ENCODE results near the gene RPL36AL.
"Not testable (repeated sequence)": the region's sequence is repeated elsewhere in the genome, so short reads cannot be mapped to it uniquely, and the experiment has no call there.

The RPL36AL gene

DNA sequence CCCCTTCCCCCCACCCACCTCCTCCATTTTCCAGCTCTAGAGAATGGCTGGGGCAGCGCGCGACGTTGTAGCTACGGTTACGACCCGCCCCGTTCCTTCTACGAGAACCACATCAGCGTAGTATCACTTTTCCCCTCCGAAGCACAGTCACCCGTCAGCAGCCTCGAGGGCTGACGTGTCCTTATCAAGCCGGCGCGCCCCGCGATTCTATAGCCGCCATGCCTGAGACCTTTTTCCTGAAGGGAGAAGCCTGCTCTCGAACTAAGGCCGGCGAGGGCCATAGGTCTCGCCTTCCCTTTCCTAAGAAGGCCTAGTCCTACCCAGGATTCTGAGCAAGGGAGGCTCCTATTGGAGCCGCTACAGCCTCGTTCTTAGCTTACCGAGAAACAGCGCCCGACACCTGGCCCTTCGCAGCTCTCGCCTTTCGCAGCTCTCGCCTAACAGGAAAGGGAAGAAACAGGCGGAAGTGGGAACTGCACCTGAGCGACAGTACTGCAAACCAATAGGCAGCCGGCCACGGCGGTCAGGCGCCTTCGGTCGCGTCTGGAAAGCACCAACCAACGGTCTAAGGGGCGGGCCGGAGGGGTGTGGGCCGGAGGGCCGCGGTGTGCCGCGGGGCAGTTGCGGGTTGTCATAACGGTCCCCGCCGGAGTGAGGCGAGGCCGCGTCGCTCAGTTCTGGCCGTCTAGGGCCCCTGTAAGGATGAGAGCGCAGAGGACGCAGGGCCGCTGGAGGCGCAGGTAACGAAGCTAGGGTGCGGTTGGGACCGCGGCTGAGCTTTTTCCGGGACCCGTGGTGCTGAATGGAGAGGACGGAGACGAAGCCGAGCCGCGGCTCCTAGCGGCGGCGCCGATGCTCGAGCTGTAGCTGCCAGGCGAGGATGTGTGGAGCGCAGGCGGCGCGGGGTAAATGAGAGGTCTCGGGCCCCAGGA lies at the start of gene RPL36AL, which contains the start of gene MGAT2:
Gene RPL36AL, minus strand, starts transcription at position 445 of the 932 bp plus-strand sequence. CDS start 1,522 bp downstream, outside the sequence.
Gene MGAT2, plus strand, starts transcription at position 618 of the 932 bp plus-strand sequence. CDS start 470 bp downstream, outside the sequence.
- peak; percentile 93 for DNase-seq

GRCh38 chr14:49659526-49660455 lies 39.4 kb upstream of the RPL36AL start:
- no peak for DNase-seq

- DNase-seq = not testable (repeated sequence)
These were observed 37.1 kb upstream of the RPL36AL start for GRCh38 chr14:49657500-49657899.

GRCh38 chr14:49654511-49654910 lies 34.1 kb upstream of the RPL36AL start:
- DNase-seq = no peak

- no peak for DNase-seq
These were observed 33.1 kb upstream of the RPL36AL start for GRCh38 chr14:49653508-49653907.

DNA sequence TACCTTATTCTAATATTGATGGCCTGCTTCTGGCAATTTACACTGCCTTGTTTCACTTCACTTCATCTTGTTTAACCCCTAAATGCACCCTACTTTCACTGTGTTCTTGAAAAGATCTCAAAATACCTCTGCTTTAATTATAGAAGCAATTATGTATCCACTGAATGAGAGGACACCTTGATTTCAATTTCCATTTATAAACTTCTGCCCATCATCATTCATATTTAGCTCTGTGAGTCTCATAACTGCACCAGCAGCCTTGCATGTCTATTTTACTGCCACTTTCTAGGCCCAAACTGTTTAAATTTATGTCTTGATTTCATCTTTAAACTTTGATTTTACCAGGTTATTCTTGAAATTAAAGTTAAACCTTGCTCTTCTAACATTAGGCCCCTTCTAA lies 21.7 kb upstream of the RPL36AL start:
- DNase-seq = no peak

DNA sequence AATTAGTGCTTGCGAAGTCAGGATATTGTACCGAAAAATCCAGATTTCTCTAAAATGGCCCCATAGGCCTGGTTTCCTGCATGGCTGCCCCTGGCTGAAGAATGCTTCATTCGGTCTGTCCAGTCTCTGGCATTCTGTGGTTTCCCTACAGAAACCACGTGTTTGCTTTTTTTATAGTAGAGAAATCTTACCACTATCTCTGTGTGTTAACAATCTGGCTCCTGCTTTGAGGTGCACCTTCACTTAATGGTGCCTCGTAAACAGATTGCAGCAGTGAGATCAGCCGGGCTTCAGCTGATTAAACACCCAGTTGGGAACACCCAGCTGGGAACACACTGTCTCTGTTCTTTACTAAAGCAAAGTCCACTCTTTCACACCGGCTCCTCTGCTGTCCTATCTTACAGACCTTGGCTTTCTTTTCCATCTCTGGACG lies 21.3 kb upstream of the RPL36AL start:
- DNase-seq = no peak

DNA sequence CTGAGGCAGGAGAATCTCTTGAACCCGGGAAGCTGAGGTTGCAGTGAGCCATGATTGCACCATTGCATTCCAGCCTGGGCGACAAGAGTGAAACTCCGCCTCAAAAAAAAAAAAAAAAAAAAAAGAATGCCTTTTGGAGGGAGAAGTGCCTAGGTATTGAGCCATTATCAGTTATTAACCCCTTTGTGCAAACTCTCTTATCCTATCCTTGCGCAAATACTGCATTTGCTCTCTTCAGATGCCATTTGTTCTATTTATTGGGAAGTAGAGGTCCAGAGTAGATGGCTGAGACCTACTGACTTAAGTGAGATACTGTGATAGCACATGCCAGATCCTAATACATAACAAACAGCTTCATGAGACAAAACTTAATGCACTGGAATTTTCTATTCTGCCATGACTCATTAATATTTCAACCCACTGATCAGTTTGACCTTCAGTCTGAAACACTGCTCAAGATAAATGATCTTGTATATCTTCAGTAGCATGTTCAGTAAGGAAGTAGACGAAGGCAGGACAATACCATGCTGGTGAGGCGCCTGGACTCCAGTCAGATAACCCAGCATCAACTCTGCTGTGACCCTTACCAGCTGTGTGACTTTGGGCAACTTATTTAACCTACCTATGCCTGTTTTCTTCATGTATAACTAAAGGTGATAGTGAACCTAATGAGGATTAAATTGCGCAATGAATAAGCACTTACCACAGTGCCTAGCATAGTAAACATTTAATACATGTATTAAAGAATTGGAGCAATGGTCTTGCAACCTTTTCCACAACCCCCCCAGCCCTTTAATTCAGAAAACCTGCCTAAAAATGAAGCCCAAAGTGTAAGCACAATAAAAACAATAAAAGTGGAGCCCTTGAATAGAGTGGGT lies 20.4 kb upstream of the RPL36AL start:
- no peak for DNase-seq

GRCh38 chr14:49637534-49638078 lies 17.2 kb upstream of the RPL36AL start:
- DNase-seq = no peak

- DNase-seq = no peak
These were observed 16.4 kb upstream of the RPL36AL start for GRCh38 chr14:49636866-49637265.

DNA sequence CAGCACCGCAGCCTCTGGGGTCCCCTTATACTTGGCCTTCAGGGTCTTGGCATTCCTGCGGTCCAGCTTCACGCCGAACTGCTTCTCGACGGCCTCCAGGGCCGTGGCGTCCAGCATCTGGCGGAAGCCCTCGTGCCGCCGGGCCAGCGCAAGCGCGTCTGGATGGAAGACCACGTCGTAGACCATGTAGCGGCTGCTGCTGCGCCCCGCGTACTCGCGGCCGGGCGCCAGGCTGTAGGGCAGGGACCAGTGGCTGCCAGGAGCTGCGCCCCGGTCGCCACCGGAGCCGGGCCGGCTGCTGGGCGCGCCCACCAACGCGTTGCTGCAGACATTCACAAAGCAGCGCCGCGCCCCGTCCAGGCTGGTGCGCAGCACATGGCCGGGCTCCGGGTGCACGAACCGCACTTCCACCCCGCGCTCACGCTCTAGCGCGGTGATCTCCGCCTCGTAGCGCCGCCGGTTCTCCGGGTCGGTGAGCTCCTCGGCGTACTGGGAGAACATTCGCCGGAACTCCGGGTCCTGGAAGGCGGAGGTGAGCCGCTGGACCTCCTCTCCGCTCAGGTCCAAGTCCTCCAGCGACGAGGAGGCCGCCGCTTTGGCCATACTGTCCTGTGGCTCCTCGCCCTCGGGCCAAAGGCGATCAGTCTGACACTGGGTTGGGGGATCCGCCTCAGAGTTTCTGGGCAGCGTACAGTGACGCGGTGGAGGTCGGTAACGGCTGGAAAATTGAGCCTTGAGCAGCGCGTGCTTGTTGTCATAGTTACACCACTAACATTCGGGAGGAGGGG lies 14.3 kb upstream of the RPL36AL start, which contains the start of gene DNAAF2:
Gene DNAAF2, minus strand, starts transcription at position 698 of the 788 bp plus-strand sequence. Its CDS starts 95 bp downstream, at position 603.
- peak; percentile 68 for DNase-seq

DNA sequence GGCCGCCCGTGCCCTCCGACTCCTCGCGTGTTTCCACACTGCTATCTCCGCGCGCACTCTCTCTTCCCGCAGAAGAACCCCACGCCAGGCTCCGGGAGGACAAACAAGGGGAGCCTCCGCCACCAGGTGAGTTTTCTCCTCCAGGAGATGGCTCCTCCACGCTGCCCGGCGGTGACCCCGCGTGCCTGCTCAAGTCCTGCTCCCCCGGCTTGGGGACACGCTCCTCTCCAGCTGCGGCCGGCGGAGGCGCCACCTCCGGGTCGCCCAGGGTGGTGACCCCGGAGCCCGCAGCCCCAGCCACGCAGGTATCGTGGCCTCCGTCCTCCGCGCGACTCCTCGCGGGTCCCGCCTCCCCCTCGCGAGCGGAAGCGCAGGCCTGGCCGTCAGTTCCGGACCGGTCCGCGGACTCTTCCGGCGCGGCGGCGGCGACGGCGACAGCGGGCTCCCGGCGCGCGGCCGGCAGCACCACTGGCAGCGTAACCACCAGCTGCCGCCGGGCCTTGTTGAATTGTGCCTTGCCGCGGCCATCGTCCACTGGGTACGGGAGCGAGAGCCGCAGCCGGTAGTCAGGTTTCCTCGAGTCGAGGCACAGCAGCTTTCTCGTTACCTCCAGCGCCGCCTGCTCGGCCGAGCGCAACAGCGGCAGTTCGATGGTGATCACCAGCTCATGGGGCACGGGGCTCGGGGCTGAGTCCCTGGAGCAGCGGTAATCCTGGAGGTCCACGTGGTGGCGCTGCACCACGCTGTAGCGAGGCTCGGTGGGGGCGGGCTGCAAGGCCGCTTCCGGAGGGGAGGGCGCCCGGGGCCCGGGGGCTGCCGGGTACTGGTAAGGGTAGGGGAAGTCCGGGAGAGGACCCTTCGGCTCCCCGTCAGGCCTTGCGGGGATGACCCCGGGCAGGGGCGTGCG lies 13.5 kb upstream of the RPL36AL start:
- peak; percentile 96 for DNase-seq

- DNase-seq = peak; percentile 17
These were observed 3.8 kb upstream of the RPL36AL start for GRCh38 chr14:49623941-49624839.

DNA sequence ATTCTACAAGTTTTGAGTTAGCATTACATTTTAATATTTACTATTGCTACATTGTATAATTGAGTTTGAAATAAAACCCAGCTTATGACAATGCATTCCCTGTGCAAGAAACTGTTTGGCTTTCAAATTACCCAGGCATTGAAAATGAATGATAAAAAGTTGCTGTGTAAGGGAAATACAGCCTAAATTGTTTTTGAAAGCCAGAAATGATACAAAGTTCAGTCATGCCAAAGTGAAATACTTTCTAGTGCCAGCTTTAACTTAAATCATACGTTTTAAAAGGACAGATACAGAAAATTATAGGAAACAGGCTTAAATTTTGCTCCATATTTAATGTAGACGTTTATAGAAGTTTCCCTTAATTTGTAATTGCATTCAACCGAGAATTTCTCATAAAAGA lies 3.0 kb upstream of the RPL36AL start:
- DNase-seq = no peak

- DNase-seq = no peak
These were observed 1.7 kb upstream of the RPL36AL start for GRCh38 chr14:49622022-49622607.

DNA sequence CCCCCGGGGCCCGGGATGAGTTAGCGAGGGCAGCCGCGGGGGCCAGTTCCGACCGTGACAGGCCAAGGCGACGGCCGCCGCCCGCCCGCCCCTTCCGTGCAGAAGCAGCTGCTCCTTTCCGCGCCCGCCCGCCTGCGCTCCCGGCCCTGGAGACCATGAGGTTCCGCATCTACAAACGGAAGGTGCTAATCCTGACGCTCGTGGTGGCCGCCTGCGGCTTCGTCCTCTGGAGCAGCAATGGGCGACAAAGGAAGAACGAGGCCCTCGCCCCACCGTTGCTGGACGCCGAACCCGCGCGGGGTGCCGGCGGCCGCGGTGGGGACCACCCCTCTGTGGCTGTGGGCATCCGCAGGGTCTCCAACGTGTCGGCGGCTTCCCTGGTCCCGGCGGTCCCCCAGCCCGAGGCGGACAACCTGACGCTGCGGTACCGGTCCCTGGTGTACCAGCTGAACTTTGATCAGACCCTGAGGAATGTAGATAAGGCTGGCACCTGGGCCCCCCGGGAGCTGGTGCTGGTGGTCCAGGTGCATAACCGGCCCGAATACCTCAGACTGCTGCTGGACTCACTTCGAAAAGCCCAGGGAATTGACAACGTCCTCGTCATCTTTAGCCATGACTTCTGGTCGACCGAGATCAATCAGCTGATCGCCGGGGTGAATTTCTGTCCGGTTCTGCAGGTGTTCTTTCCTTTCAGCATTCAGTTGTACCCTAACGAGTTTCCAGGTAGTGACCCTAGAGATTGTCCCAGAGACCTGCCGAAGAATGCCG lies 872 bp upstream of the RPL36AL start:
- peak; percentile 68 for DNase-seq

- no peak for DNase-seq
These were observed 696 bp downstream of the RPL36AL start for GRCh38 chr14:49619730-49620129.

All from CD4-positive, alpha-beta T cell treated with Interleukin-6 for 4 hours (primary cell).